HUES48 (cell line): ENCODE results near the gene PYROXD2.
"Not testable (repeated sequence)": the region's sequence is repeated elsewhere in the genome, so short reads cannot be mapped to it uniquely, and the experiment has no call there.

Source experiments
- H3K27ac ChIP-seq: one replicate; pipeline ENCODE4 v1.7.0; 2013; ENCODE audit warnings: low read depth, low read length, inconsistent platforms
- H3K27me3 ChIP-seq: 2 replicates; pipeline ENCODE4 v1.6.1; 2013; ENCODE audit warnings: mild to moderate bottlenecking, low read length; ENCODE audit not compliant: control insufficient read depth, insufficient read depth
- H3K36me3 ChIP-seq: 2 replicates; pipeline ENCODE4 v1.6.1; 2013; ENCODE audit warnings: low read length; ENCODE audit not compliant: control insufficient read depth, insufficient read depth
- H3K4me1 ChIP-seq: 2 replicates; pipeline ENCODE4 v1.6.1; 2013; ENCODE audit warnings: mild to moderate bottlenecking, low read length; ENCODE audit not compliant: control insufficient read depth, insufficient read depth
- H3K4me3 ChIP-seq: 2 replicates; pipeline ENCODE4 v1.5.1; 2013; ENCODE audit warnings: mild to moderate bottlenecking, low read depth, low read length
- H3K9ac ChIP-seq: 2 replicates; pipeline ENCODE4 v1.6.1; 2013; ENCODE audit warnings: mild to moderate bottlenecking, low read depth, low read length, moderate library complexity
- H3K9me3 ChIP-seq: 2 replicates; pipeline ENCODE4 v1.6.1; 2013; ENCODE audit warnings: low read length; ENCODE audit not compliant: control insufficient read depth, insufficient read depth

The PYROXD2 gene

GRCh38 chr10:98389398-98389797 is 25.6 kb downstream of the PYROXD2 start:
- H3K4me3 ChIP-seq, result no peak overlapping the region
- no peak overlapping the region for H3K27ac ChIP-seq
- H3K36me3 ChIP-seq, result no peaks in the 10 kb centered on the region
- H3K4me1 ChIP-seq, result no peaks in the 10 kb centered on the region
- H3K27me3 ChIP-seq, result no peaks in the 10 kb centered on the region
- H3K9ac ChIP-seq, result no peak overlapping the region
- no peaks in the 10 kb centered on the region for H3K9me3 ChIP-seq

GRCh38 chr10:98388101-98388655 is 26.8 kb downstream of the PYROXD2 start:
- no peaks in the 10 kb centered on the region for H3K9me3 ChIP-seq
- H3K9ac ChIP-seq, result no peak overlapping the region
- H3K36me3 ChIP-seq, result no peaks in the 10 kb centered on the region
- H3K27ac ChIP-seq, result no peak overlapping the region
- H3K27me3 ChIP-seq, result no peaks in the 10 kb centered on the region
- H3K4me1 ChIP-seq, result no peaks in the 10 kb centered on the region
- H3K4me3 ChIP-seq, result no peak overlapping the region

- Histone ChIP-seq H3K9ac (no peak overlapping the region), H3K36me3 (no peaks in the 10 kb centered on the region), H3K4me3 (no peak overlapping the region), H3K4me1 (peaks cover 7% of the 10 kb centered on the region), H3K27me3 (no peaks in the 10 kb centered on the region), H3K9me3 (no peaks in the 10 kb centered on the region), H3K27ac (no peak overlapping the region)
These were observed 30.4 kb downstream of the PYROXD2 start for GRCh38 chr10:98384531-98385133.

- H3K4me3 ChIP-seq, result no peak overlapping the region
- no peaks in the 10 kb centered on the region for H3K27me3 ChIP-seq
- no peak overlapping the region for H3K27ac ChIP-seq
- no peaks in the 10 kb centered on the region for H3K36me3 ChIP-seq
- H3K9me3 ChIP-seq, result no peaks in the 10 kb centered on the region
- H3K9ac ChIP-seq, result no peak overlapping the region
- H3K4me1 ChIP-seq, result peaks cover 7% of the 10 kb centered on the region
These were observed 31.1 kb downstream of the PYROXD2 start for GRCh38 chr10:98383869-98384268.

GRCh38 chr10:98383134-98383667 is 31.8 kb downstream of the PYROXD2 start:
- H3K9me3 ChIP-seq, H3K27ac ChIP-seq, H3K4me3 ChIP-seq, H3K9ac ChIP-seq, H3K4me1 ChIP-seq, H3K27me3 ChIP-seq, H3K36me3 ChIP-seq: not testable (repeated sequence)

- Histone ChIP-seq H3K27ac (no peak overlapping the region), H3K9me3 (no peaks in the 10 kb centered on the region; the same call in 1 of the 2 replicates), H3K4me1 (peaks cover 7% of the 10 kb centered on the region), H3K4me3 (no peak overlapping the region), H3K36me3 (no peaks in the 10 kb centered on the region), H3K9ac (no peak overlapping the region), H3K27me3 (no peaks in the 10 kb centered on the region)
These were observed 32.3 kb downstream of the PYROXD2 start for GRCh38 chr10:98382691-98383101.

- Histone ChIP-seq H3K4me3 (no peak overlapping the region), H3K9ac (no peak overlapping the region), H3K4me1 (peaks cover 7% of the 10 kb centered on the region), H3K27me3 (no peaks in the 10 kb centered on the region), H3K27ac (no peak overlapping the region), H3K9me3 (no peaks in the 10 kb centered on the region; the same call in 1 of the 2 replicates), H3K36me3 (no peaks in the 10 kb centered on the region)
These were observed 34.3 kb downstream of the PYROXD2 start for GRCh38 chr10:98380493-98381339.

- peaks cover 14% of the 10 kb centered on the region for H3K4me1 ChIP-seq
- no peaks in the 10 kb centered on the region; the same call in 1 of the 2 replicates for H3K9me3 ChIP-seq
- no peak overlapping the region for H3K27ac ChIP-seq
- no peak overlapping the region for H3K9ac ChIP-seq
- no peaks in the 10 kb centered on the region for H3K36me3 ChIP-seq
- no peaks in the 10 kb centered on the region for H3K27me3 ChIP-seq
- no peak overlapping the region for H3K4me3 ChIP-seq
These were observed 36.3 kb downstream of the PYROXD2 start for GRCh38 chr10:98378722-98379121.

- no peak overlapping the region for H3K9ac ChIP-seq
- no peaks in the 10 kb centered on the region for H3K27me3 ChIP-seq
- no peaks in the 10 kb centered on the region for H3K36me3 ChIP-seq
- no peak overlapping the region for H3K27ac ChIP-seq
- no peaks in the 10 kb centered on the region; the same call in 1 of the 2 replicates for H3K9me3 ChIP-seq
- H3K4me1 ChIP-seq, result peaks cover 15% of the 10 kb centered on the region
- no peak overlapping the region for H3K4me3 ChIP-seq
These were observed 37.4 kb downstream of the PYROXD2 start for GRCh38 chr10:98377536-98377935.

GRCh38 chr10:98377001-98377400 is 38.0 kb downstream of the PYROXD2 start:
- H3K9me3 ChIP-seq, result no peaks in the 10 kb centered on the region; the same call in 1 of the 2 replicates
- no peak overlapping the region for H3K27ac ChIP-seq
- no peaks in the 10 kb centered on the region for H3K36me3 ChIP-seq
- no peaks in the 10 kb centered on the region for H3K27me3 ChIP-seq
- H3K9ac ChIP-seq, result no peak overlapping the region
- H3K4me1 ChIP-seq, result peaks cover 15% of the 10 kb centered on the region
- H3K4me3 ChIP-seq, result no peak overlapping the region

GRCh38 chr10:98376485-98376884 is 38.5 kb downstream of the PYROXD2 start:
- no peaks in the 10 kb centered on the region for H3K36me3 ChIP-seq
- H3K4me3 ChIP-seq, result no peak overlapping the region
- H3K9ac ChIP-seq, result no peak overlapping the region
- no peaks in the 10 kb centered on the region; the same call in 1 of the 2 replicates for H3K9me3 ChIP-seq
- H3K27ac ChIP-seq, result no peak overlapping the region
- H3K4me1 ChIP-seq, result peaks cover 15% of the 10 kb centered on the region
- H3K27me3 ChIP-seq, result no peaks in the 10 kb centered on the region
